ENCODE data around the gene WDR20.
"Not testable (repeated sequence)": the region's sequence is repeated elsewhere in the genome, so short reads cannot be mapped to it uniquely, and the experiment has no call there.

The WDR20 gene

DNA sequence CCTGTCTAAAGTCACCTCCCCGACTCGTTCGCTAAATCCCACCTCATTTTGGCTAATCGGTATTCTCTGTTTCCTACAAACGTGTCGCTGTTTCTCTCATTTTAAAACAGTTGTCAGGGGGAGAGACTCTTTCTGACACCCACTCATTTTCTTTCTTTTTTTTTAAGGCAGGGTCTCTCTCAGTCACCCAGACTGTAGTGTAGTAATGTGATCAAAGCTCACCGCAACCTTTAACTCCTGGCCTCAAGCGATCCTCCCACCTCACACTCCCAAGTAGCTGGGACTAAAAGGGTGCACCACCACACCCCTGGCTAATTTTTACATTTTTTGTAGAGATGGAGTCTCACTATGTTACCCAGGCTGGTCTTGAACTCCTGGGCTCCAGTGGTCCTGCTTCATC is 19.1 kb downstream of the WDR20 start:
- TF ChIP-seq, protein P1, sequence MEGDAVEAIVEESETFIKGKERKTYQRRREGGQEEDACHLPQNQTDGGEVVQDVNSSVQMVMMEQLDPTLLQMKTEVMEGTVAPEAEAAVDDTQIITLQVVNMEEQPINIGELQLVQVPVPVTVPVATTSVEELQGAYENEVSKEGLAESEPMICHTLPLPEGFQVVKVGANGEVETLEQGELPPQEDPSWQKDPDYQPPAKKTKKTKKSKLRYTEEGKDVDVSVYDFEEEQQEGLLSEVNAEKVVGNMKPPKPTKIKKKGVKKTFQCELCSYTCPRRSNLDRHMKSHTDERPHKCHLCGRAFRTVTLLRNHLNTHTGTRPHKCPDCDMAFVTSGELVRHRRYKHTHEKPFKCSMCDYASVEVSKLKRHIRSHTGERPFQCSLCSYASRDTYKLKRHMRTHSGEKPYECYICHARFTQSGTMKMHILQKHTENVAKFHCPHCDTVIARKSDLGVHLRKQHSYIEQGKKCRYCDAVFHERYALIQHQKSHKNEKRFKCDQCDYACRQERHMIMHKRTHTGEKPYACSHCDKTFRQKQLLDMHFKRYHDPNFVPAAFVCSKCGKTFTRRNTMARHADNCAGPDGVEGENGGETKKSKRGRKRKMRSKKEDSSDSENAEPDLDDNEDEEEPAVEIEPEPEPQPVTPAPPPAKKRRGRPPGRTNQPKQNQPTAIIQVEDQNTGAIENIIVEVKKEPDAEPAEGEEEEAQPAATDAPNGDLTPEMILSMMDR (conservative IDR thresholded peaks at IDR 0.05; ENCODE audit: low read length), result no peak

DNA sequence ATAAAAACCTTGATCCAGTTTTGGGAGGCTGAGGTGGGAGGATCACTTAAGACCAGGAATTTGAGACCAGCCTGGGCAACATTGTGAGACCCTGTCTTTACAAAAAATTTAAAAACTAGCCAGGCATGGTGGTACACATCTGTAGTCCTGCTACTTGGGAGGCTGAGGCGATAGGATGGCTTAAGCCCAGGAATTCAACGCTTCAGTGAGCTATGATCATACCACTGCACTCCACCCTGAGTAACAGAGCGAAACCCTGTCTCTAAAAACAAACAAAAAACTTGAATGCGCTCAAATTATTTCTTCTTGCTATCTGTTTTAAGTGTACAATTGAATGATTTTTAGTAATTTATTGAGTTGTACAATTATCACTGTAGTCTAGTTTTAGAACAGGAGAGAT is 20.1 kb downstream of the WDR20 start:
- no peak overlapping the region for H3K4me3 ChIP-seq (ENCODE audit: low read length)
- TF ChIP-seq, protein P1 (conservative IDR thresholded peaks at IDR 0.05; ENCODE audit: low read length), result no peak
- no peak for DNase-seq (ENCODE audit: low read depth)

More for the DNA sequence above, 19.1 kb downstream of the WDR20 start:
- H3K4me3 ChIP-seq (ENCODE audit: low read length), result no peak overlapping the region
- no peak for DNase-seq (ENCODE audit: low read depth)

DNA sequence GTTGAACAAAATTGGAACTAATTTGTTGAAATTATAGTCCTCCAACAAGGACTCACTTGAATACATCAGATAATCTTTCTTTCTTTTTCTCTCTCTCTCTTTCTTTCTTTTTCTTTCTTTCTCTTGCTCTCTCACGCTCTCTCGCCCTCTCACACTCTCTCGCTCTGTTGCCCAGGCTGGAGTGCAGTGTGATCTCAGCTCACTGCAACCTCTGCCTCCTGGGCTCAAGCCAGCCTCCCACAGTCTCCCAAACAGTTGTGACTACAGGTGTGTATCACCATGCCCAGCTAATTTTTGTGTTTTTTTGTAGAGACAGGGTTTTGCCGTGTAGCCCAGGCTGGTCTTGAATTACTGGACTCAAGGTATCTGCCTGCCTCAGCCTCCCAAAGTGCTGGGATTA is 22.8 kb downstream of the WDR20 start:
- H3K4me3 ChIP-seq (ENCODE audit: low read length), result no peak overlapping the region
- DNase-seq (ENCODE audit: low read depth), result no peak
- TF ChIP-seq, protein P1 (conservative IDR thresholded peaks at IDR 0.05; ENCODE audit: low read length), result no peak

DNA sequence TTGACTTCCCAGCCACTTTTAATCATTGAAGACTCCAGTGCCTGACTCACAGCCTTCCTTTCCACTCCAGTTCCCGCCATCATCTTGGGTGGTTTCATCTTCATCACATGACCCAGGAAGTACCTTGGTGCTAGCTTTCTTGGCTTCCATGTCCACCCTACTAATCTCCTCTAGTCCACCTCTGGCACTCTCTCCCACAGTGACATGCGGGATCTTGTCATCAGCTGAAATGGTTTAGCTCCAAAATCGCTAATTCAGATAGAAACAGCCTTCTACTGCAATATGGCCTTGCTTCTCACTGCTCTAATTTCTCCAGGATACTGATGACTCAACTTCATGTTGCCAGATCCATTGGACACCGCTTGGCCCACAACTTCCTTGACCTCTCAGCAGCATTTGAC is 24.5 kb downstream of the WDR20 start:
- DNase-seq (ENCODE audit: low read depth), result peak; percentile 31
- TF ChIP-seq, protein P1 (conservative IDR thresholded peaks at IDR 0.05; ENCODE audit: low read length), result no peak
- no peak overlapping the region for H3K4me3 ChIP-seq (ENCODE audit: low read length)

DNA sequence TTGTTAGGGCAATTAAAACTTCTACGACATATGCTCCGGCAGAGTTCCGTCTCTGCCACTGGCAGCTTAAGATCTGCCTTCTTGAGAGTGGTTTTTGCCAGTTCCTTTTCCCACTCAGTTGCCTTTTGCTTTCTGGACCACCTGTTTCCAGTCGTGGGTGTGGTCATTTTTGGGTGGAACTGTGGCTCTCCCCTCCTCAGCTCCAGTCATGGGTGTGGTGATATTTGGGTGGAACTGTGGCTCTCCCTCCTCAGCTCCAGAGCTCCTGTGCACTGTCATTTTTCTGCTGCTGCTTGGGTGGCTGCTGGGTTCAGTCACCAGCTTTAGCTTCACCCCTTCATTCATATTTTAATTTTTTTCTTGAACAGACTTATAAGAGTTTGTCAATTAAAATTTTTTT is 25.3 kb downstream of the WDR20 start:
- H3K4me3 ChIP-seq (ENCODE audit: low read length), result no peak overlapping the region
- TF ChIP-seq, protein P1 (conservative IDR thresholded peaks at IDR 0.05; ENCODE audit: low read length), result no peak
- no peak for DNase-seq (ENCODE audit: low read depth)

DNA sequence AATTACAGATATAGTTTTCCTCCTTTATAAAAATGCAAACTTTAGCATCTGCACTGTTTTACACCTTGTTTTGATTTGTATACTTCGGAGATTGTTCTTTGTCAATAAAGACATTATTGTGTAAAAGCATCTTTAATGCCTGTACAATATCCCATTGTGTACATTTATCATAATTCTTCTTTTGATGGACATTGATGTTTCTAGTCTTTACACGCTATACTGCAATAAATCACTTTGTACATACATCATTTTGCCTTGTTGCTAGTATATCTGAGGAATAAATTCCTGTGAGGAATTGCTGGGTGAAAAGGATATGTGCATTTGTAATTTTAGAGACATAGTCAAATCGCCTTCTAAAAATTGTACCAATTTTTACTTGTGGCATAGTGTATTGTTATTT is 30.4 kb downstream of the WDR20 start:
- no peak for DNase-seq (ENCODE audit: low read depth)
- TF ChIP-seq, protein P1 (conservative IDR thresholded peaks at IDR 0.05; ENCODE audit: low read length), result no peak
- no peak overlapping the region for H3K4me3 ChIP-seq (ENCODE audit: low read length)

DNA sequence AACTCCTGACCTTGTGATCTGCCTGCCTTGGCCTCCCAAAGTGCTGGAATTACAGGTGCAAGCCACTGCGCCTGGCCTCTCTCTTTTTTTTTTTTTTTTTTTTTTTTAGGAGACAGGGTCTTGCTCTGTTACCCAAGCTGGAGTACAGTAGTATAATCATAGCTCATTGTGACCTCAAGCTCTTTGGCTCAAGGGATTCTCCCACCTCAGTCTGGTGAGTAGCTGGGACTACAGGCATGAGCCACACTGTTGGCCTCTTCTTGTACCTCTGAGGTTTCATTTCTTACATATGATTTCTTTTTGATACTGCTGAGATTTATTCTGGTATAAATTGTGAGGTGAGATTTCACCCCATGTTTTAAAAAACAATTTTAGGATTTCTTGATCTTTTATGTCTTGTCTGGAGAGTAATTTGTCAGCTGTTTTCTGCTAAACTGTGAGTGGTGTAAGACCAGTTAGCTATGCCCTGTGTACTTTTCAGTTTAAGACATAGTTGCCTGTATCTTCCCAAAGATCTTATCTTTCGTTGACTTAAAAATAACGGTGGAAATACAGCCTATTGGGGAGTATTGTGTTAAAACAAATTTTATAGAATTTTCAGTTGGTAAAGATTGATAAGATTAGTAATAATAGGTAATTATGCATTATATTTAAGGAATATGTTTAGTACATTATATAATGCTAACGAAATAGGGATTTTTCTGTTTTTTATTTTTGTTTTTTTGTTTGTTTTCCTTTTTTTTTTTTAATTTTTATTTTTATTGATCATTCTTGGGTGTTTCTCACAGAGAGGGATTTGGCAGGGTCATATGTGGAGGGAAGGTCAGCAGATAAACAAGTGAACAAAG is 31.7 kb downstream of the WDR20 start:
- TF ChIP-seq, protein P1 (conservative IDR thresholded peaks at IDR 0.05; ENCODE audit: low read length), result no peak
- DNase-seq (ENCODE audit: low read depth), result no peak
- no peak overlapping the region for H3K4me3 ChIP-seq (ENCODE audit: low read length)

DNA sequence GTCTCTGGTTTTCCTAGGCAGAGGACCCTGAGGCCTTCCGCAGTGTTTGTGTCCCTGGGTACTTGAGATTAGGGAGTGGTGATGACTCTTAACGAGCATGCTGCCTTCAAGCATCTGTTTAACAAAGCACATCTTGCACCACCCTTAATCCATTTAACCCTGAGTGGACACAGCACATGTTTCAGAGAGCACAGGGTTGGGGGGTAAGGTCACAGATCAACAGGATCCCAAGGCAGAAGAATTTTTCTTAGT is 32.2 kb downstream of the WDR20 start:
- not testable (repeated sequence) for DNase-seq (ENCODE audit: low read depth); H3K4me3 ChIP-seq (ENCODE audit: low read length)

DNA sequence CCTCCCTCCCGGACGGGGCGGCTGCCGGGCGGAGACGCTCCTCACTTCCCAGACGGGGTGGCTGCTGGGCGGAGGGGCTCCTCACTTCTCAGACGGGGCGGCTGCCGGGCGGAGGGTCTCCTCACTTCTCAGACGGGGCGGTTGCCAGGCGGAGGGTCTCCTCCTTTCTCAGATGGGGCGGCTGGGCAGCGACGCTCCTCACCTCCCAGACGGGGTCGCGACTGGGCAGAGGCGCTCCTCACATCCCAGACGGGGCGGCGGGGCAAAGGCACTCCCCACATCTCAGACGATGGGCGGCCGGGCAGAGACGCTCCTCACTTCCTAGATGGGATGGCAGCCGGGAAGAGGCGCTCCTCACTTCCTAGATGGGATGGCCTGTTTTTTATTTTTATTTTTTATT is 33.0 kb downstream of the WDR20 start:
- H3K4me3 ChIP-seq (ENCODE audit: low read length); DNase-seq (ENCODE audit: low read depth): not testable (repeated sequence)
